ENCODE data around the gene ULK4. TPM values are rescaled to one million over a fixed set of nuclear protein-coding genes. Genes with fewer than 3 reads are reported as not detected.
A peak's percentile ranks its signal among the peaks of the same experiment; 100 is the strongest.

ULK4 gene
- total and polyA plus RNA-seq, 2 donors (not counting 1 experiment from before 2014, with no cell fraction given), result 9.1 to 9.7 TPM

- no peaks in the 10 kb centered on the region for H4K20me1 ChIP-seq (ENCODE audit: control insufficient read depth, extremely low read depth, insufficient read depth, low read length)
- peak in 1 of 2 donors; percentile 36 for DNase-seq (ENCODE audit: low read depth in 2 of 2)
- H3K79me2 ChIP-seq (ENCODE audit: control insufficient read depth, insufficient read depth, low read length), result no peaks in the 10 kb centered on the region
- no peak for TF ChIP-seq EZH2 (IDR thresholded peaks at IDR 0.05; ENCODE audit: low read length, missing control alignments)
- TF ChIP-seq, protein P1, sequence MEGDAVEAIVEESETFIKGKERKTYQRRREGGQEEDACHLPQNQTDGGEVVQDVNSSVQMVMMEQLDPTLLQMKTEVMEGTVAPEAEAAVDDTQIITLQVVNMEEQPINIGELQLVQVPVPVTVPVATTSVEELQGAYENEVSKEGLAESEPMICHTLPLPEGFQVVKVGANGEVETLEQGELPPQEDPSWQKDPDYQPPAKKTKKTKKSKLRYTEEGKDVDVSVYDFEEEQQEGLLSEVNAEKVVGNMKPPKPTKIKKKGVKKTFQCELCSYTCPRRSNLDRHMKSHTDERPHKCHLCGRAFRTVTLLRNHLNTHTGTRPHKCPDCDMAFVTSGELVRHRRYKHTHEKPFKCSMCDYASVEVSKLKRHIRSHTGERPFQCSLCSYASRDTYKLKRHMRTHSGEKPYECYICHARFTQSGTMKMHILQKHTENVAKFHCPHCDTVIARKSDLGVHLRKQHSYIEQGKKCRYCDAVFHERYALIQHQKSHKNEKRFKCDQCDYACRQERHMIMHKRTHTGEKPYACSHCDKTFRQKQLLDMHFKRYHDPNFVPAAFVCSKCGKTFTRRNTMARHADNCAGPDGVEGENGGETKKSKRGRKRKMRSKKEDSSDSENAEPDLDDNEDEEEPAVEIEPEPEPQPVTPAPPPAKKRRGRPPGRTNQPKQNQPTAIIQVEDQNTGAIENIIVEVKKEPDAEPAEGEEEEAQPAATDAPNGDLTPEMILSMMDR (conservative IDR thresholded peaks at IDR 0.05 in 1 of 2, IDR thresholded peaks at IDR 0.05 in 1 of 2; ENCODE audit: low read depth in 1 of 2, low read length in 2 of 2), result no peak
- no peak overlapping the region for H3K4me2 ChIP-seq (ENCODE audit: extremely low read depth, insufficient read depth, low read length)
- H3K27me3 ChIP-seq (ENCODE audit: control insufficient read depth, insufficient read depth, low read length), result no peaks in the 10 kb centered on the region
- no peaks in the 10 kb centered on the region for H3K9me3 ChIP-seq (ENCODE audit: control insufficient read depth, insufficient read depth, low read depth, low read length)
- no peak overlapping the region for H3K9ac ChIP-seq (ENCODE audit: insufficient read depth, low read length)
- no peaks in the 10 kb centered on the region for H3K36me3 ChIP-seq (ENCODE audit: control insufficient read depth, insufficient read depth, low read length)
- H3K4me1 ChIP-seq (ENCODE audit: control insufficient read depth, extremely low read depth, insufficient read depth, low read length), result no peaks in the 10 kb centered on the region
- no peak overlapping the region for H2AFZ ChIP-seq (ENCODE audit: low read length)
- no peak overlapping the region for H3K4me3 ChIP-seq (replicated peaks in 1 of 4; ENCODE audit: control extremely low read depth in 1 of 4, insufficient read depth in 1 of 4, low read depth in 3 of 4, low read length in 4 of 4)
- H3K27ac ChIP-seq (ENCODE audit: insufficient read depth, low read length), result no peak overlapping the region
Measured at GRCh38 chr3:41652931-41653330, 309.0 kb downstream of the ULK4 start.

- no peaks in the 10 kb centered on the region for H3K4me1 ChIP-seq (ENCODE audit: control insufficient read depth, extremely low read depth, insufficient read depth, low read length)
- H4K20me1 ChIP-seq (ENCODE audit: control insufficient read depth, extremely low read depth, insufficient read depth, low read length), result no peaks in the 10 kb centered on the region
- H3K4me2 ChIP-seq (ENCODE audit: extremely low read depth, insufficient read depth, low read length), result no peak overlapping the region
- no peak for DNase-seq (ENCODE audit: low read depth in 2 of 2)
- H3K79me2 ChIP-seq (ENCODE audit: control insufficient read depth, insufficient read depth, low read length), result no peaks in the 10 kb centered on the region
- no peaks in the 10 kb centered on the region for H3K27me3 ChIP-seq (ENCODE audit: control insufficient read depth, insufficient read depth, low read length)
- H3K9ac ChIP-seq (ENCODE audit: insufficient read depth, low read length), result no peak overlapping the region
- no peak overlapping the region for H3K27ac ChIP-seq (ENCODE audit: insufficient read depth, low read length)
- no peaks in the 10 kb centered on the region for H3K9me3 ChIP-seq (ENCODE audit: control insufficient read depth, insufficient read depth, low read depth, low read length)
- TF ChIP-seq, protein P1 (conservative IDR thresholded peaks at IDR 0.05 in 1 of 2, IDR thresholded peaks at IDR 0.05 in 1 of 2; ENCODE audit: low read depth in 1 of 2, low read length in 2 of 2), result no peak
- TF ChIP-seq EZH2 (IDR thresholded peaks at IDR 0.05; ENCODE audit: low read length, missing control alignments), result no peak
- H2AFZ ChIP-seq (ENCODE audit: low read length), result no peak overlapping the region
- H3K36me3 ChIP-seq (ENCODE audit: control insufficient read depth, insufficient read depth, low read length), result no peaks in the 10 kb centered on the region
- no peak overlapping the region for H3K4me3 ChIP-seq (replicated peaks in 1 of 4; ENCODE audit: control extremely low read depth in 1 of 4, insufficient read depth in 1 of 4, low read depth in 3 of 4, low read length in 4 of 4)
Measured at GRCh38 chr3:41652506-41652905, 309.4 kb downstream of the ULK4 start.

- DNase-seq (ENCODE audit: low read depth in 2 of 2), result no peak
- Histone ChIP-seq H4K20me1 (ENCODE audit: control insufficient read depth, extremely low read depth, insufficient read depth, low read length) (no peaks in the 10 kb centered on the region), H3K9ac (ENCODE audit: insufficient read depth, low read length) (no peak overlapping the region), H3K4me1 (ENCODE audit: control insufficient read depth, extremely low read depth, insufficient read depth, low read length) (no peaks in the 10 kb centered on the region), H3K4me2 (ENCODE audit: extremely low read depth, insufficient read depth, low read length) (no peak overlapping the region), H3K36me3 (ENCODE audit: control insufficient read depth, insufficient read depth, low read length) (no peaks in the 10 kb centered on the region), H3K79me2 (ENCODE audit: control insufficient read depth, insufficient read depth, low read length) (no peaks in the 10 kb centered on the region), H3K9me3 (ENCODE audit: control insufficient read depth, insufficient read depth, low read depth, low read length) (no peaks in the 10 kb centered on the region), H2AFZ (ENCODE audit: low read length) (no peak overlapping the region), H3K27me3 (ENCODE audit: control insufficient read depth, insufficient read depth, low read length) (no peaks in the 10 kb centered on the region), H3K27ac (ENCODE audit: insufficient read depth, low read length) (no peak overlapping the region), H3K4me3 (replicated peaks in 1 of 4; ENCODE audit: control extremely low read depth in 1 of 4, insufficient read depth in 1 of 4, low read depth in 3 of 4, low read length in 4 of 4) (no peak overlapping the region)
- TF ChIP-seq, protein P1 (conservative IDR thresholded peaks at IDR 0.05 in 1 of 2, IDR thresholded peaks at IDR 0.05 in 1 of 2; ENCODE audit: low read depth in 1 of 2, low read length in 2 of 2), result no peak
- TF ChIP-seq EZH2 (IDR thresholded peaks at IDR 0.05; ENCODE audit: low read length, missing control alignments), result no peak
Measured at GRCh38 chr3:41651718-41652117, 310.2 kb downstream of the ULK4 start.
